C4-2B (cell line): ENCODE results near the gene ADAMTS13.

Experiments used
- H3K27ac ChIP-seq: fragments of 450-650 bp; 2 replicates; pipeline ENCODE4 v1.5.1; 2017
- CTCF ChIP-seq: fragments of 450-650 bp; conservative IDR thresholded peaks from 2 replicates; pipeline ENCODE4 v1.5.1; 2017; ENCODE audit warnings: mild to moderate bottlenecking
- ZFX ChIP-seq: fragments of 450-650 bp; IDR thresholded peaks from 2 replicates; pipeline ENCODE4 v1.6.1; 2017

Gene ADAMTS13

DNA sequence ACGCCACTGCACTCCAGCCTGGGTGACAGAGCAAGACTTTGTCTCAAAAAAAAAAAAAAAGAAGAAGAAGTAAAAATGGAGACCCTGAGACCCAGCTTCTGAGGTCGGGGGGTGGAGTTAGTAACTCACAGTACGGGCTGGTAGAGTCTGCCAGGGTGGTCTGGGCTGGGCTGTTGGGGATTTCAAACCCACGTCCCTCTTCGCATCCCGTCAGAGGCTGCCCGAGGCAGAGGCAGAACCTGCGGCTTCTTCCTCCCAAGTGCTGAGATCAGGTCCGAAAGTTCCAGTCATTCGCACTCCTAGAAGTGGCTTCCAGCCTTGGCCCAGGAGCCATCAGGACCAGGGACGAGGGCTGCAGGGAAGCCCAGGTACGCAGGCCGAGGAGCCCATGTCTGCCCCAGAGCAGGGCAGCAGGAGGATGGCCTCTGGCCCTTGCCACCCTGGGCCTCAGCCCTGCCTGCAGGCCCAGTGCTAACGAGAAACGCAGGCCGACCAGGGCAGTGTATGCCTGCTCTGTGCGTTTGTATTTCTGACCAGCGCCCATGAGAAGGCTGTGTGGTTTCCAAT is 66.6 kb downstream of the ADAMTS13 start:
- no peak for TF ChIP-seq ZFX
- no peak for TF ChIP-seq CTCF

GRCh38 chr9:133489253-133490190 is 67.4 kb downstream of the ADAMTS13 start:
- TF ChIP-seq CTCF (no peak), ZFX (no peak)
- H3K27ac ChIP-seq = no peak overlapping the region

More for the DNA sequence above, 66.6 kb downstream of the ADAMTS13 start:
- no peak overlapping the region for H3K27ac ChIP-seq

GRCh38 chr9:133490201-133490681 is 68.1 kb downstream of the ADAMTS13 start:
- TF ChIP-seq ZFX = no peak
- no peak for TF ChIP-seq CTCF
- H3K27ac ChIP-seq = no peak overlapping the region

GRCh38 chr9:133490865-133491655 is 68.9 kb downstream of the ADAMTS13 start:
- H3K27ac ChIP-seq = no peak overlapping the region
- TF ChIP-seq ZFX (no peak), CTCF (no peak)

DNA sequence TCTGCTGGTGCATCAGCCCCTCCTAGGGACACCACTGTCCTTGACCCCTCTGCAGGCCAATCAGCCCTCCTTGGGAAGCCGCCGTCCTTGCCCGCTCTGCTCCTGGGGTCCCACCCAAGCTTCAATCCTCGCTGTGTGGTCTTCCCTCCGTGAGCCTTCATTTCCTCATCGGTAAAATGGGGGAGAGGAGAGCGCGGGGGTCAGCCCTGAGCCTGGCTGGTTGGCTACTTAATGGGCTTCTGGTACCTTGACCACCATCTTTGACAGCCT is 69.4 kb downstream of the ADAMTS13 start:
- TF ChIP-seq CTCF (no peak), ZFX (no peak)
- H3K27ac ChIP-seq = no peak overlapping the region

GRCh38 chr9:133492061-133493021 is 70.2 kb downstream of the ADAMTS13 start:
- H3K27ac ChIP-seq = no peak overlapping the region
- TF ChIP-seq CTCF = no peak
- no peak for TF ChIP-seq ZFX
